T-helper 2 cell treated with Interferon-gamma antibody and Interleukin-4, amounts not matched to agents 5 μg/mL and 100 μg/mL, for 36 hours (primary cell): Measurements from ENCODE around the gene MYO1D.

ENCODE experiments used
- DNase-seq: peaks from one replicate; pipeline ENCODE4 v3.0.0; 2021; ENCODE audit warnings: low spot score
- H3K27ac Mint-ChIP-seq: one replicate; pipeline ENCODE4 v1.8.0; 2021; ENCODE audit warnings: mild to moderate bottlenecking, mixed read lengths
- H3K27me3 Mint-ChIP-seq: one replicate; pipeline ENCODE4 v1.8.0; 2021; ENCODE audit warnings: low read depth, mixed read lengths
- H3K36me3 Mint-ChIP-seq: one replicate; pipeline ENCODE4 v1.8.0; 2021; ENCODE audit warnings: low read depth, mixed read lengths
- H3K4me1 Mint-ChIP-seq: one replicate; pipeline ENCODE4 v1.8.0; 2021; ENCODE audit warnings: low read depth, mixed read lengths
- H3K4me3 Mint-ChIP-seq: one replicate; pipeline ENCODE4 v1.8.0; 2022; ENCODE audit warnings: mild to moderate bottlenecking, moderate library complexity, mixed read lengths
- H3K9me3 Mint-ChIP-seq: one replicate; pipeline ENCODE4 v1.8.0; 2021; ENCODE audit warnings: mixed read lengths

The MYO1D gene

GRCh38 chr17:32810690-32811089 lies 66.2 kb downstream of the MYO1D start:
- peaks cover 10% of the 10 kb centered on the region for H3K4me1 Mint-ChIP-seq
- no peaks in the 10 kb centered on the region for H3K36me3 Mint-ChIP-seq
- H3K27me3 Mint-ChIP-seq = no peaks in the 10 kb centered on the region
- no peaks in the 10 kb centered on the region for H3K9me3 Mint-ChIP-seq
- H3K27ac Mint-ChIP-seq = no peak overlapping the region
- no peak for DNase-seq
- no peak overlapping the region for H3K4me3 Mint-ChIP-seq

GRCh38 chr17:32807577-32807976 lies 69.3 kb downstream of the MYO1D start:
- DNase-seq = no peak
- no peak overlapping the region for H3K4me3 Mint-ChIP-seq
- H3K36me3 Mint-ChIP-seq = no peaks in the 10 kb centered on the region
- peaks cover 3% of the 10 kb centered on the region for H3K27me3 Mint-ChIP-seq
- H3K9me3 Mint-ChIP-seq = no peaks in the 10 kb centered on the region
- peaks cover 6% of the 10 kb centered on the region for H3K4me1 Mint-ChIP-seq
- H3K27ac Mint-ChIP-seq = no peak overlapping the region

GRCh38 chr17:32806646-32807045 lies 70.3 kb downstream of the MYO1D start:
- no peaks in the 10 kb centered on the region for H3K36me3 Mint-ChIP-seq
- DNase-seq = no peak
- no peaks in the 10 kb centered on the region for H3K9me3 Mint-ChIP-seq
- H3K4me1 Mint-ChIP-seq = peaks cover 4% of the 10 kb centered on the region
- no peak overlapping the region for H3K27ac Mint-ChIP-seq
- peaks cover 3% of the 10 kb centered on the region for H3K27me3 Mint-ChIP-seq
- H3K4me3 Mint-ChIP-seq = no peak overlapping the region

DNA sequence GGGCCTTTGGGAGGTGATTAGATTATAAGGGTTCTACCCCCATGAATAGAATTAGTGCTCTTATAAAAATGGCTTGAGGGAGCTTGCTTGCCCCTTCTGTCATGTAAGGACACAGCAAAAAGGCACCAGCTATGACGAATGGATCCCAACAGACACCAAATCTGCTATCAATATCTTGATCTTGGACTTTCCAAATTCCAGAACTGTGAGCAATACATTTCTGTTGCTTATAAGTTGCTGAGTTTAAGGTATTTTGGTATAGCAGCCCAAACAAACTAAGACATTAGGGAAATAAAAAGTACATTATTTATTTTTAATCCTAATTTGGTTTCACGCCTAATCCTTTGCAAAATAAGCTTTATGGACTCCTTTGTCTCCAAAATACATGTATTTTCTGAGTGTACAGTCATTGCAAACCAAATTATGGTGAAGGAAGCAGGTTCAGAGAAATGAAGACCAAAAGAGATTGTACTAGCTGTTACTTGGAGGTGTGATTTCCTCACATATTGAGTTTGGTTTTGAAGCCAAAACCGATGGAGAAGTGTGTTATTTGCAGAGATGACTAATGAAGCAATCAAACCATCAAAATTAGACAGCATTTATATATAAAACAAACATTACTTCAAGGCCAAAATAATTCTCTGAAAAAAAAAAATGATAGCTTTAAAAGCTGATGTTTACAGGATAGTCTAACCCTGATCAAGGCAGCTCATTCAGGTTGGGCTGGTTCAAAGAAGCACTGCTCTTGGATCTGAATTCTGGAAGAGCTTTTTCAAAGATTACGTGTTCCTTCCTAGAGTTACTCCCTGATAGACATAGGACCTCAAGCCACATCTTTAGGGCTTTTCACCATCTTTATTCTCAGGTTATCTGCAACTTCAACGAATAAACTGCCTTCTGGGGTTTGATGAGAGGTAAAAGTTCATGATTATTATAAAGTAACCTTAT lies 71.6 kb downstream of the MYO1D start:
- Mint-ChIP-seq H3K36me3 (no peaks in the 10 kb centered on the region), H3K4me1 (peaks cover 4% of the 10 kb centered on the region), H3K27ac (no peak overlapping the region), H3K4me3 (no peak overlapping the region), H3K9me3 (no peaks in the 10 kb centered on the region), H3K27me3 (peaks cover 3% of the 10 kb centered on the region)
- DNase-seq = no peak

DNA sequence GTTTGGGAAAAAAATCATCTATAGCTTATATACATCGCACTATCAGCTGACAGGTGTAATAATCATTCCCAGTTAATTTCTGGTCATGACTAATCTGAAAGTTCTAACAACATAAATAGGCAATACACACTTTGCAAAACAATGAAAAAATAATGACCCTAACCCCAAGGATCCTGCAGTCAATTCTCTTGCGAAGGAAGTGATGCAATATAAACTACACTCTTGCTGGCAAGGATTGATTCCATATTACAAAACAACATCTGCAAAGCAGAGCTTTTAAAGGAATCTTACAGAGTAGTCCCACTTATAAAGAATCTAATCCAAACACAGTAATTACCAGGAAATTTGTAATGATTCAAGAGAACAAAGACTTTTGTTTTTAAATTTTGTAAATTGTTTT lies 73.4 kb downstream of the MYO1D start:
- H3K27me3 Mint-ChIP-seq = peaks cover 14% of the 10 kb centered on the region
- H3K36me3 Mint-ChIP-seq = no peaks in the 10 kb centered on the region
- no peak for DNase-seq
- H3K4me3 Mint-ChIP-seq = no peak overlapping the region
- H3K4me1 Mint-ChIP-seq = no peaks in the 10 kb centered on the region
- no peaks in the 10 kb centered on the region for H3K9me3 Mint-ChIP-seq
- H3K27ac Mint-ChIP-seq = no peak overlapping the region

- Mint-ChIP-seq H3K4me3 (no peak overlapping the region), H3K9me3 (no peaks in the 10 kb centered on the region), H3K27ac (no peak overlapping the region), H3K27me3 (peaks cover 18% of the 10 kb centered on the region), H3K4me1 (no peaks in the 10 kb centered on the region), H3K36me3 (no peaks in the 10 kb centered on the region)
- DNase-seq = no peak
Measured at GRCh38 chr17:32802306-32802705, 74.6 kb downstream of the MYO1D start.

DNA sequence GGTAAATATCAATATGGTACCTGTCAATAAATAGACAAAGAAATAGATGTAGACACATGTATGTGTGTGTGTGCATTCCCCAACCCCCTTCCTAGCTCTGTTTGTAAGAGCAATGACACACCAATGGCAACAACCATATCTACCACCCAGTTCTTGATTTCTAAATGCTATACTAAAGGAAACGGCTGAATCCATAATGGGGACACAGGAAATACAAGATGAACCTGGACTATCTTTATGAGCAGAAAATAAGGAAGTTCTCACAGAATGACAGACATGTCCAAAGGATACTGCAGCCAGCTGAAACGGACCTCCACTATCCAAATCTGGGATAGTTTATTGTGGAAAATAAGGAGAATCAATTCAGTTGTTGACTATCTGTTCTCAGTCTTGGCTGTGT lies 75.3 kb downstream of the MYO1D start:
- Mint-ChIP-seq H3K27ac (no peak overlapping the region), H3K27me3 (peaks cover 18% of the 10 kb centered on the region), H3K4me1 (no peaks in the 10 kb centered on the region), H3K9me3 (no peaks in the 10 kb centered on the region), H3K36me3 (no peaks in the 10 kb centered on the region), H3K4me3 (no peak overlapping the region)
- no peak for DNase-seq

GRCh38 chr17:32801193-32801592 lies 75.7 kb downstream of the MYO1D start:
- no peaks in the 10 kb centered on the region for H3K36me3 Mint-ChIP-seq
- H3K4me3 Mint-ChIP-seq = no peak overlapping the region
- H3K27ac Mint-ChIP-seq = no peak overlapping the region
- H3K9me3 Mint-ChIP-seq = no peaks in the 10 kb centered on the region
- no peak for DNase-seq
- no peaks in the 10 kb centered on the region for H3K4me1 Mint-ChIP-seq
- peaks cover 18% of the 10 kb centered on the region for H3K27me3 Mint-ChIP-seq

GRCh38 chr17:32798938-32799337 lies 78.0 kb downstream of the MYO1D start:
- H3K4me3 Mint-ChIP-seq = no peak overlapping the region
- H3K27me3 Mint-ChIP-seq = peaks cover 15% of the 10 kb centered on the region

DNA sequence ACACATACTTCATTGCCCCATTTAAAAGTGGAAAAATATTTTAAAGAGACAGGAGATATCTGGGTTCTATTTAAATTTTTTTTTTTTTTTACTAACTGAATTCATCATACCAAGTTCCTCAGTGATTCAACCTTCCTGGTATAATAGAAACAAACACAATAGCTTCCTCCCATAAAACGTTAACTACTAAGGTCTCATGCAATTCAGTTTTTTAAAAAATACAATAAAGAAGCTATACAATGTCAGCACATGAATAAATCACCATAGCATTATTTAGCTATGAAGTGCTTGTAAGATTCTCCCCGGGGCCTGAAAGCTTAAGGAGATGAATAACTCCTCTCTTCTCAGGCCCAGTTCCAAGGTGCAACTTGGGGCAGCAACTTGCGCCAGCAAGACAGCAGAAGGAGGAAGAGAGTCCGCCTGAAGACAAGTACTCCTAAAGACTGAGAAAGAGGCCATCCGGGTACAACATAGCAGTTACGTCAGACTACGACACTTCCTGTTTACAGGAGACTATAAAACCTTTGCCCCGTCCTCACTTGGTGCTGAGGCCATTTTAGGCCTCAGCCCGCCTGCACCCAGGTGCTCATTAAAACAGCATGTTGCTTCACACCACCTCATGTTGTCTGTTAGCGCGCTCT lies 81.5 kb downstream of the MYO1D start:
- no peaks in the 10 kb centered on the region for H3K36me3 Mint-ChIP-seq
- no peak overlapping the region for H3K4me3 Mint-ChIP-seq
- no peak for DNase-seq
- H3K4me1 Mint-ChIP-seq = peaks cover 2% of the 10 kb centered on the region
- no peaks in the 10 kb centered on the region for H3K9me3 Mint-ChIP-seq
- H3K27me3 Mint-ChIP-seq = peaks cover 15% of the 10 kb centered on the region
- H3K27ac Mint-ChIP-seq = no peak overlapping the region

More at GRCh38 chr17:32798938-32799337, 78.0 kb downstream of the MYO1D start:
- no peak for DNase-seq
- H3K9me3 Mint-ChIP-seq = no peaks in the 10 kb centered on the region
- H3K36me3 Mint-ChIP-seq = no peaks in the 10 kb centered on the region
- H3K4me1 Mint-ChIP-seq = no peaks in the 10 kb centered on the region
- H3K27ac Mint-ChIP-seq = no peak overlapping the region

GRCh38 chr17:32794533-32795246 lies 82.2 kb downstream of the MYO1D start:
- no peak for DNase-seq
- H3K27ac Mint-ChIP-seq = no peak overlapping the region
- H3K27me3 Mint-ChIP-seq = peaks cover 13% of the 10 kb centered on the region
- no peaks in the 10 kb centered on the region for H3K36me3 Mint-ChIP-seq
- H3K4me3 Mint-ChIP-seq = no peak overlapping the region
- peaks cover 2% of the 10 kb centered on the region for H3K4me1 Mint-ChIP-seq
- no peaks in the 10 kb centered on the region for H3K9me3 Mint-ChIP-seq

DNA sequence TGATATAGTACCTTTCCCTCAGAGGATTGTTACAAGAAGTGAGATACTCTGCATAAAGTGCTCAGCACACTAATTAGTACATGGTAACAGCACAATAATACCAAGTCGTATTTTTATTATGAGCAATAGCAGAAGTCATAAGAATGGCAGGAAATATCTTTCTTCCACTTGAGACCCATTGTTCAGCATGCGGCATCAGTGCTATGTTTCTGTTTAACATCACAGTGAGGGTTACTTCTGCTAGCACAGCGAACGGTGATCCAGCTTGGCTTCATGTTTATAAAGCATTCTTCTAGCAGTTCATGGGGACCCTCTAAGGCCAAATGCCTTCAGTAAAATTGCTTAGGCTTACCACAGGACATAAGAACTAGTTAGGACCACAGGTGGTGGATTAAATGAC lies 83.1 kb downstream of the MYO1D start:
- H3K4me1 Mint-ChIP-seq = peaks cover 2% of the 10 kb centered on the region
- no peaks in the 10 kb centered on the region for H3K9me3 Mint-ChIP-seq
- H3K4me3 Mint-ChIP-seq = no peak overlapping the region
- DNase-seq = no peak
- H3K27ac Mint-ChIP-seq = no peak overlapping the region
- no peaks in the 10 kb centered on the region for H3K36me3 Mint-ChIP-seq
- peaks cover 6% of the 10 kb centered on the region for H3K27me3 Mint-ChIP-seq

GRCh38 chr17:32792207-32792606 lies 84.7 kb downstream of the MYO1D start:
- no peak for DNase-seq
- peaks cover 2% of the 10 kb centered on the region for H3K4me1 Mint-ChIP-seq
- no peaks in the 10 kb centered on the region for H3K36me3 Mint-ChIP-seq
- H3K27ac Mint-ChIP-seq = no peak overlapping the region
- H3K27me3 Mint-ChIP-seq = no peaks in the 10 kb centered on the region
- no peak overlapping the region for H3K4me3 Mint-ChIP-seq
- H3K9me3 Mint-ChIP-seq = no peaks in the 10 kb centered on the region

DNA sequence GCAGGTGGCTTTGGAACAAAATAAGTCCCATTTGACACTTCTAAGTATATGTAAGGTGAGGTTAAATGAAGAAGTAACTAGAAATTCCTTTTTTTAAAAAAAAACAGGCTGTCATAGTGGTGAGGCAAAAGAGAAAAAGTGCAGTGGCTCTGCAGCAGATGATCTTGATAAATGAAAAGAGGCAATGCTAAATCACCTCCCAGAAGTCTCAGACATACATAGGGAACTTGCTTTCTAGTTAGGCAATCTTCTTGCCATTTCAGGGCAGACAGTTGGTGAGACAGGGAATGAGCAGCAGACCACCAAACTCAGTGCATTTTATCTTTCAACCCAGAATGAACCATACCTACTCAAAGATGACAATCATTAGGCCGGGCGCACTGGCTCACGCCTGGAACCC lies 90.8 kb downstream of the MYO1D start:
- no peaks in the 10 kb centered on the region for H3K36me3 Mint-ChIP-seq
- peaks cover 7% of the 10 kb centered on the region for H3K27me3 Mint-ChIP-seq
- no peak overlapping the region for H3K4me3 Mint-ChIP-seq
- DNase-seq = no peak
- no peaks in the 10 kb centered on the region for H3K9me3 Mint-ChIP-seq
- no peaks in the 10 kb centered on the region for H3K4me1 Mint-ChIP-seq
- no peak overlapping the region for H3K27ac Mint-ChIP-seq
